Dendritic cell treated with granulocyte-macrophage colony-stimulating factor and Interleukin-4, amounts not matched to agents 40 ng/mL and 50 ng/mL, for 4 days (primary cell): Measurements from ENCODE around the gene CARD6.
"Not testable (repeated sequence)": the region's sequence is repeated elsewhere in the genome, so short reads cannot be mapped to it uniquely, and the experiment has no call there.

Source experiments
- H3K27ac Mint-ChIP-seq: one replicate; pipeline ENCODE4 v1.8.0; 2022; ENCODE audit warnings: mild to moderate bottlenecking, mixed read lengths
- H3K27me3 Mint-ChIP-seq: one replicate; pipeline ENCODE4 v1.8.0; 2022; ENCODE audit warnings: mild to moderate bottlenecking, mixed read lengths
- H3K36me3 Mint-ChIP-seq: one replicate; pipeline ENCODE4 v1.8.0; 2022; ENCODE audit warnings: low read depth, mixed read lengths
- H3K4me1 Mint-ChIP-seq: one replicate; pipeline ENCODE4 v1.8.0; 2022; ENCODE audit warnings: low read depth, mixed read lengths
- H3K4me3 Mint-ChIP-seq: one replicate; pipeline ENCODE4 v1.8.0; 2022; ENCODE audit warnings: mild to moderate bottlenecking, moderate library complexity, mixed read lengths
- H3K9me3 Mint-ChIP-seq: one replicate; pipeline ENCODE4 v1.8.0; 2022; ENCODE audit warnings: mixed read lengths
- intact Hi-C: fragments of 100-400 bp; cut with micrococcal nuclease; formaldehyde crosslinking; loops from one replicate; pipeline ENCODE4 v1.15.0; 2022

Gene CARD6

GRCh38 chr5:40812125-40812524 lies 29.0 kb upstream of the CARD6 start:
- H3K9me3 Mint-ChIP-seq, result no peaks in the 10 kb centered on the region
- H3K36me3 Mint-ChIP-seq, result no peaks in the 10 kb centered on the region
- H3K4me1 Mint-ChIP-seq, result no peaks in the 10 kb centered on the region
- no peaks in the 10 kb centered on the region for H3K27me3 Mint-ChIP-seq
- intact Hi-C loops, result no loop called here
- no peak overlapping the region for H3K4me3 Mint-ChIP-seq
- H3K27ac Mint-ChIP-seq, result no peak overlapping the region

- no peaks in the 10 kb centered on the region for H3K36me3 Mint-ChIP-seq
- no peak overlapping the region for H3K27ac Mint-ChIP-seq
- intact Hi-C loops, result no loop called here
- no peaks in the 10 kb centered on the region for H3K27me3 Mint-ChIP-seq
- no peaks in the 10 kb centered on the region for H3K4me1 Mint-ChIP-seq
- no peaks in the 10 kb centered on the region for H3K9me3 Mint-ChIP-seq
- no peak overlapping the region for H3K4me3 Mint-ChIP-seq
Observed at GRCh38 chr5:40813698-40814281, 27.4 kb upstream of the CARD6 start.

- H3K36me3 Mint-ChIP-seq, result peaks cover 31% of the 10 kb centered on the region
- no peaks in the 10 kb centered on the region for H3K9me3 Mint-ChIP-seq
- intact Hi-C loops, result no loop called here
- no peaks in the 10 kb centered on the region for H3K27me3 Mint-ChIP-seq
- no peak overlapping the region for H3K27ac Mint-ChIP-seq
- no peak overlapping the region for H3K4me3 Mint-ChIP-seq
- peaks cover 7% of the 10 kb centered on the region for H3K4me1 Mint-ChIP-seq
Observed at GRCh38 chr5:40823459-40823858, 17.7 kb upstream of the CARD6 start.

GRCh38 chr5:40825461-40826043 lies 15.6 kb upstream of the CARD6 start:
- H3K4me3 Mint-ChIP-seq, H3K27me3 Mint-ChIP-seq, intact Hi-C loops, H3K9me3 Mint-ChIP-seq, H3K27ac Mint-ChIP-seq: not testable (repeated sequence)
- H3K4me1 Mint-ChIP-seq, result peaks cover 24% of the 10 kb centered on the region
- peaks cover 52% of the 10 kb centered on the region for H3K36me3 Mint-ChIP-seq

- intact Hi-C loops, result no loop called here
- no peak overlapping the region for H3K4me3 Mint-ChIP-seq
- peaks cover 63% of the 10 kb centered on the region for H3K36me3 Mint-ChIP-seq
- no peaks in the 10 kb centered on the region for H3K9me3 Mint-ChIP-seq
- no peak overlapping the region for H3K27ac Mint-ChIP-seq
- H3K27me3 Mint-ChIP-seq, result no peaks in the 10 kb centered on the region
- H3K4me1 Mint-ChIP-seq, result peaks cover 26% of the 10 kb centered on the region
Observed at GRCh38 chr5:40826489-40827187, 14.5 kb upstream of the CARD6 start.

GRCh38 chr5:40827188-40827977 lies 13.8 kb upstream of the CARD6 start:
- Mint-ChIP-seq H3K27me3 (no peaks in the 10 kb centered on the region), H3K4me3 (no peak overlapping the region), H3K9me3 (no peaks in the 10 kb centered on the region), H3K27ac (no peak overlapping the region), H3K4me1 (peaks cover 32% of the 10 kb centered on the region), H3K36me3 (peaks cover 71% of the 10 kb centered on the region)
- intact Hi-C loops, result no loop called here

GRCh38 chr5:40828021-40828631 lies 13.0 kb upstream of the CARD6 start:
- Mint-ChIP-seq H3K36me3 (peaks cover 78% of the 10 kb centered on the region), H3K27me3 (no peaks in the 10 kb centered on the region), H3K4me3 (no peak overlapping the region), H3K9me3 (no peaks in the 10 kb centered on the region), H3K27ac (no peak overlapping the region), H3K4me1 (peaks cover 38% of the 10 kb centered on the region)
- intact Hi-C loops, result no loop called here

GRCh38 chr5:40828690-40829661 lies 12.2 kb upstream of the CARD6 start:
- peaks cover 86% of the 10 kb centered on the region for H3K36me3 Mint-ChIP-seq
- no peaks in the 10 kb centered on the region for H3K27me3 Mint-ChIP-seq
- H3K4me3 Mint-ChIP-seq, result no peak overlapping the region
- intact Hi-C loops, result no loop called here
- peaks cover 44% of the 10 kb centered on the region for H3K4me1 Mint-ChIP-seq
- H3K27ac Mint-ChIP-seq, result no peak overlapping the region
- no peaks in the 10 kb centered on the region for H3K9me3 Mint-ChIP-seq

- Mint-ChIP-seq H3K9me3 (no peaks in the 10 kb centered on the region), H3K27ac (no peak overlapping the region), H3K27me3 (no peaks in the 10 kb centered on the region), H3K4me1 (peaks cover 51% of the 10 kb centered on the region), H3K36me3 (peaks cover 95% of the 10 kb centered on the region), H3K4me3 (no peak overlapping the region)
- intact Hi-C loops, result loop anchor here (10.0 kb wide), 1 partner anchor 1075 kb away; the partner anchor contains the start of gene RIMOC1
Observed at GRCh38 chr5:40829748-40830533, 11.2 kb upstream of the CARD6 start.

- Mint-ChIP-seq H3K4me3 (no peak overlapping the region), H3K4me1 (peaks cover 62% of the 10 kb centered on the region), H3K9me3 (no peaks in the 10 kb centered on the region), H3K27ac (no peak overlapping the region), H3K27me3 (no peaks in the 10 kb centered on the region), H3K36me3 (peaks cover 89% of the 10 kb centered on the region)
- intact Hi-C loops, result loop anchor here (10.0 kb wide), 1 partner anchor 1073 kb away; the partner anchor contains the start of gene RIMOC1
Observed at GRCh38 chr5:40831346-40832210, 9.6 kb upstream of the CARD6 start.

GRCh38 chr5:40832345-40832744 lies 8.8 kb upstream of the CARD6 start:
- intact Hi-C loops, result loop anchor here (10.0 kb wide), 1 partner anchor 1072 kb away; the partner anchor contains the start of gene RIMOC1
- Mint-ChIP-seq H3K4me1 (peaks cover 62% of the 10 kb centered on the region), H3K9me3 (no peaks in the 10 kb centered on the region)

More at GRCh38 chr5:40832345-40832744, 8.8 kb upstream of the CARD6 start:
- peaks cover 81% of the 10 kb centered on the region for H3K36me3 Mint-ChIP-seq
- peaks cover 2% of the 10 kb centered on the region for H3K27me3 Mint-ChIP-seq
- no peak overlapping the region for H3K4me3 Mint-ChIP-seq
- no peak overlapping the region for H3K27ac Mint-ChIP-seq
